MV-4-11 (cell line): Measurements from ENCODE around the gene SCAMP3.
A peak's percentile ranks its signal among the peaks of the same experiment; 100 is the strongest.

Experiments
- DNase-seq: peaks from one replicate; lab custom pipeline; 2025; lab: John Stamatoyannopoulos, UW

SCAMP3 gene

DNA sequence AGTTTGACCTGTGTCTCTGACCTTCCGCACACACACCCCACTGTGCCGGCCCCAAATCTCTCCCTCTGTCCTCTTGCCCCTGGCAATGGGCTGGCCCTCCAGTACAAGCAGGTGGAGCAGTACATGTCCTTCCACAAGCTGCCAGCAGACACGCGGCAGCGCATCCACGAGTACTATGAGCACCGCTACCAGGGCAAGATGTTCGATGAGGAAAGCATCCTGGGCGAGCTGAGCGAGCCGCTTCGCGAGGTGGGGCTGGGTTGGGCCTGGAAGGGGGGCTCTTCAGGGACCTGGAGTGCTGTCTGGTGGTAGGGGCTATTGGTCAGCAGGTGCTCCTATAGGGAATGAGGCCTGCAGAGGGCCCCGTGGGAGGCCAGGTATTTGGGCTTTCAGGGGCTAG lies 22.9 kb upstream of the SCAMP3 start:
- DNase-seq: no peak

GRCh38 chr1:155284476-155284875 lies 22.3 kb upstream of the SCAMP3 start:
- DNase-seq: no peak

DNA sequence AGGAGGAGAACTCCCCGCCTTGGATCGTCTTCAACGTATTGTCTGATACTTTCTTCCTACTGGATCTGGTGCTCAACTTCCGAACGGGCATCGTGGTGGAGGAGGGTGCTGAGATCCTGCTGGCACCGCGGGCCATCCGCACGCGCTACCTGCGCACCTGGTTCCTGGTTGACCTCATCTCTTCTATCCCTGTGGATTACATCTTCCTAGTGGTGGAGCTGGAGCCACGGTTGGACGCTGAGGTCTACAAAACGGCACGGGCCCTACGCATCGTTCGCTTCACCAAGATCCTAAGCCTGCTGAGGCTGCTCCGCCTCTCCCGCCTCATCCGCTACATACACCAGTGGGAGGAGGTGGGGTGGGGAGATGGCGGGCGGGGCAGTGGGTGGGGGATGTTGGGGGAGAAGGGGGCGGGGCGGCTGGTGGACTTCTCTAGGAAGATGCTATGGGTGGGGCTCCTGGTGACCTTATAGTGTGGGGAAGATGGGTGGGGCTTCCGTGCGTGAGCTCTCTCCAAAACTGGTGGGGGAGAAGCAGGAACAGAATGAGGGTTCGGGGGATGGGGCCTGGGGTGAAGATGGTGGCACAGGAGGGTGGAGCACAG lies 20.4 kb upstream of the SCAMP3 start:
- no peak for DNase-seq

GRCh38 chr1:155279268-155279667 lies 17.1 kb upstream of the SCAMP3 start:
- DNase-seq: no peak

DNA sequence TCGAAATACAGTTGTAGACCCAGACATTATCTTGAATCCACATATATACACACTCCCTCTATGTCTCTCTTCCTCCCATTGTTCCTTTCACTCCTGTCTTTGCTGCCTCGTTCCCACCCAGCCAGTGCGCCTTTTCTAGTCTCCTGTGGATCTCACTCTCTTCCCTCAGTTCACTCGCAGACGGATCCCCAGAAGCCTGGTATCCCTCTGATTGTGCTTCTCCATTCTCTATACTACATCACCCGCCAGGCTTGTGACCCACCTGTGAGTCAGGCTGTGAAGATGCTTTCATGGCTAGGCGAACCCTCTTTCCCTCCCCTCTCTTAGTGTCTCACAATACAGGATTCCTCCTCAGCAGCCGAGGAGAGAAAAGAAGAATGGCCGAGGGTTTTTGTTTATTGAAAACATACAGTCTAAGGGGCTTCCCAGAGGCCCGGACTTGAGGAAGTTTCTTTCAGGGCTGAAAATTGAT lies 16.6 kb upstream of the SCAMP3 start:
- no peak for DNase-seq

DNA sequence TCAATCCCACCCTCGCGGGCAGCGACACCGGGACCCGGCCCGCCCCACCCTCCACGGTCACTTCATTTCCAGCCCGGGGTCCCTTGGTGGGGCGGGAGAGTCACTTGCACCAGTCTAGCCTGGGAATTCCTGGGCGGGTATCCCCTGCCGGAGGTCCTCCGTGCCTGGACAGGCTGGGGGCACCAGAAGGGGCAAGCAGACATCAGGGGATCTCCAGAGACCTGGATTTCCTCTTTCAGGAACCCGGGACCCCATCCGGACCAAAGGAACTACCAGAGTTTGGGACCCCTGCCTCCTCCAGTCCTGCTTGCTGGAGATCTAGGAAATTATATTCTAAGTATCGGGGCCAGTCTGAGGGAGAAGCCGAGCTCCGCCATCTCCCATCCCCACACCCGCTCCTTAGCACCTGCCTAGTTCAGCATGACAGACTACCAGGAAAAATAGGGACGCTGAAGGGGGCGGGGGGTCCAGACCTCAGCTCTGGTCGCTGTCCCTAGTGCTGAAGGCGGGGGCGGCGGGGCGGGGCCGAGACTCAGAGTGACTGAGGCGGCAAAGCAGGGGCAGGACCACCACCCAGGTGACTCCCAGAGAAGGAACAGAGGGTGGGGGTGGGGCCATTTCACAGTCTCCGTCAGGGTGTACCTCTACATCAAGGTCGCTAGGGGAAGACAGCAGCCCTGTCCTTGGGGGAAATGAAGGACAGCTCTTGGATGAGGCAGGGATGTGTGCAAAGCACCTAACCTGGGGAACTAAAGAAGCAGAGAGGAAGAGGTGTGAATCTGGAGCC lies 15.9 kb upstream of the SCAMP3 start:
- peak; percentile 33 for DNase-seq

GRCh38 chr1:155277070-155277901 lies 15.1 kb upstream of the SCAMP3 start, which contains the start of gene HCN3:
Gene HCN3 (plus strand): TSS chr1:155277463. CDS start chr1:155277591, 128 bp downstream.
- peak; percentile 94 for DNase-seq

- DNase-seq: peak; percentile 96
Measured at GRCh38 chr1:155273343-155274245, 11.4 kb upstream of the SCAMP3 start, which contains the start of gene CLK2. Gene CLK2 (minus strand): TSS chr1:155273504. CDS start chr1:155270977, 2,527 bp downstream.

DNA sequence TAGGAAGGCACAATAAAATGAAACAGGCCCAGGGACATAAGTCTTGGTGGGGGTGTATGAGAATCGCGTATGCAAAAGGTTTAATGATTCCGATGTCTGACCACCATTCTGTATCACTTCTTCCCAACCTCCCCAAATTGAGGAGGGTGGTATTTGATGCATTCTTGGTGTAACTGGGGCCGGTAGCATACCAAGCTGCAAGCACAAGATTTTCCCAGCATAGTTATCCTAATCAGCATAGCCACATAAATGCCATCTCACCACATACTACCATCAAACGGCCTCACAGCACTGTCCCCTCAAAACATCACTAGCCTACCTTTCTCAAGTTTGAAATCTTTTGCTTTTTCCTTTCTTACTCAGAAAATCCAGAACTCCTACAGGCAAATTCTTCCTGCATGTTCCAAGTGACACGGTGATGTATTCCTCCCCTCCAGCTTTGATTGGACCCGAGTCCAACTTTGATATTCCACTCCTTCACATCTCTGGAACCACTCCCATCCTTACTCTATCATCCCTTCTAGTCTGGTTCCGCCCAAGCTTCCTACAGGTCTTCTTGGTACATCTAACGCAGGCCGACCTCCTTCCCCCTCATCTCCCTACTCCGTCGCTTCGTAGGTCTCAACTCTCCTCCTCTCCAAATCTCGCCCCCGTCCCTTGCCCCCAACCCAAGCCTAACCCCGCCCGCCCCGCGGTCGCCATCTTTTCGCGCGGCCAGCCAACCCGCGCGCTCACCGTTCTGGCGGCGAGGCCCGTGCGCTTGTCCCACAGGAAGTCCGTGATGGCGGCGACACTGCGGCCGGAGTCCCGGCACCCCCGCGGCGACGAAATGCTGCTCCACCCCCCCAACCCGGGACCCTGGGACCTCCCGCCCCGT lies 10.5 kb upstream of the SCAMP3 start:
- no peak for DNase-seq

- no peak for DNase-seq
Measured at GRCh38 chr1:155269381-155269780, 7.2 kb upstream of the SCAMP3 start.

DNA sequence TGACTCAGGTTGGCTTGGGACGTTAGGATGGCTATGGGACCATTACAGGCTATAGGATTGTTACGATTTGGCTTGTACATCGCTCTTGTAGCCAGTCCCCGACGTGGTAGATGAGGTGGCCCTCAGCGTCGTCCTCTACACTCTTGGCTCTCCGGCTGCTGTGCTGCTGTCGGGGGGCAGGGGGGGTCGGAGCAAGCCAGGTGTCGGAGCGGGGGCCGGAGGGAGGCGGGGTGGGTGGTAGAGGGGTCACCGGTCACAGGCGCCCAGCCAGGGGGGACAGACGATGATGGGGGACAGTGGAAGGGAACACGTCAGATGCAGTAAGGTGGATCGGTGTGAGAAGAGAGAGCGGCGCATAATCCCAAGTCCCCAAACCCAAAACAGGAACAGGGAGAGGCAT lies 6.5 kb upstream of the SCAMP3 start:
- no peak for DNase-seq

DNA sequence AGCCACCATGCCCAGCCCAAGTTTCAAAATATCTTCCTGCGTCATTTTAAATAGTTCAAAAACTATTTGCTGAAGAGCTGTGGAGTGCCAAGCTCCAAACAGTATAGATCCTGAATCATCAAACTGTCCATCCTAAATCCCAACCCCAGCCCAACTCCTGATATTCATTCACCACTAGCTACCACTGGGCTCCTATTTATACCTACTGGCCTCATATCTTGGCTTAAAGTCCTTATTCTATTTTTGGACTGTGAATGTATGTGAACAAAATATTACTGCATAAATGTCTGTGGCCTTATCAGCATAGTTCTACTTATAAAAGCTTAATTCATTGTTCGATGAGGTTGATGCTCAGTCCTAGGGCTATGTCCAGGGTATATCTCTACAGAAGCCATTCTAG lies 5.2 kb upstream of the SCAMP3 start:
- no peak for DNase-seq

GRCh38 chr1:155266553-155266952 lies 4.4 kb upstream of the SCAMP3 start:
- no peak for DNase-seq

DNA sequence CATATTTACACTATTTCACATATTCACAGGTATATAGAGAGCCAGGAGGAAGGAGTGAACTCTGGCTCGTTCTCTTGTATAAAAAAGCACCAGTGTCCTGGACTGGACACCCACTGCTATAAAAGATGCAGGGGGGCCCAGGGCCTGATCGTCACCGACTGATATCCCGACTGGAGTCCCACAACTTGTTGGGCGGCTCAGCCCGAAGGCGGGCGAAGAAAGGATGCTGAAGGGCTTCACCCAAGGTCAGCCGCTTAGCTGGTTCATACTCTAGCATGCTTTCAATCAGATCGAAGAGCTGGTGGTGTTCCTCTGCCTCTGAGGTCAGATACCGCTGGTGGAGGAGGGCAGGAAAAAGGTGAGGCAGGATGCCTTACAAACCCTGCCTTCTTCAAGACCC lies 907 bp upstream of the SCAMP3 start:
- no peak for DNase-seq

DNA sequence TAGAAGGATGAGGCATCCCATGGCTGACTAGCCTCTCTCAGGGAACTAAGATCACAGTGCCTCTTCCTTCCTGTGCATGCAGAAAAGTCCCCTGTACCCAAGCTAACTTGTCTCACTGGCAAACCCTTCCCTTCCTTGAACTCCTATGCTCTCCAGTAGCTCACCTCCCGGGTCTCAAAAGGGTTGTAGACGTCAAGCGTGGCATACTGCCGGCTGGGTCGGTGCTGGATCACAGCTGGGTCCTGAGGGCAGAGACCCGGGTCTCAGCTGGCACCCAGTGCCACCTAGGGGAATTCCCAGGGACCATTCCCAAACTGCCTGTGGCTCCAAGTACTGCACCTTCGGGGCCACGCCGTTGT lies 688 bp downstream of the SCAMP3 start:
- DNase-seq: no peak

DNA sequence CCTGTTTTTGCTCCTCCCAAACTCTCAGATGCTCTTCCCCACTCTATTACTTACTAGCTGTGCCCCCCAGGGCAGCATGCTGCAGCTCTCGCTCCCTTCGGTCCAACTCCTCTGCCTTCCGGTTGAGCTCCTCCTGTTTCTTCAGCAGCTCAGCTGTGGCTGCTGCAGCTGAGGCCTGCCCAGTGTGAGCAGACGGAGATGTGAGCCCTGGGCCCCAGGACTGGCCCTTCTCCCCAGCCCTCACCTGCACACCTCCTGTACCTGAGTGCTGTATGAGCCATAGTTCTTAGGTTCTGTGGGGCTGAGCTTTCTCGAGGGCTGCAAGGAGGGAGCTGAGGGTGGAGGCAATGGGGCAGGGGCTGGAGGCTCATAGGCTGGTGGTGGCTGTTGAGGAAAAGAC lies 1.9 kb downstream of the SCAMP3 start:
- no peak for DNase-seq

- DNase-seq: no peak
Measured at GRCh38 chr1:155256058-155256852, 5.9 kb downstream of the SCAMP3 start.

- peak; percentile 55 for DNase-seq
Measured at GRCh38 chr1:155255243-155256007, 6.7 kb downstream of the SCAMP3 start, which contains the start of gene ENTREP3. Gene ENTREP3 (minus strand): TSS chr1:155255483. CDS start chr1:155254877, 606 bp downstream.

DNA sequence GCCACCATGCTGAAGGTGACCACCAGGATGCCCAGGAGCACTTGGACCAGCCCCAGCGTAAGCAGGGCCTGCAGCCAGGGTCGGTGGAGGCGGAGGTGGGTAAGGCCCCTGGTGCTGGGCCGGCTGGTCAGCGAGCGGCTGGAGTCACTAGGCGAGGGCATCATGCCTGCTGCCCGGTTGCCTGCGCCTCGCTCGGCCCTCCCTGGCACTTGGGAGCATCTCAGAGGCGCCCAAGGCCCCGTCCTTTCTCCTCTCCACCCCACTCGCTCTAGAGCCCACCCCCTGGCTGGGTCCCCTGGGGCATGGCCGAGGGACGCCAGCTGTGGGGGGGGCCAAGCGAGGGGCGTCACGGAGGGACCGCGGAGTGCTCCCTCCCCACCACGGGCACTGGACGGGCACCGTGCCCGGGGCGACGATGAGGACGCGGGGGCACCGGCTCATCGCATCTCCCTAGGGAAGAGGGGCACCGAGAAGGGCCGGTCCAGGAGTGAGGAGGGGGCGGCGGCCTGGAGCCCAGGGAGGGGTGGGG lies 7.4 kb downstream of the SCAMP3 start:
- DNase-seq: no peak
